Measurements from ENCODE around the gene DGKB.

DNA sequence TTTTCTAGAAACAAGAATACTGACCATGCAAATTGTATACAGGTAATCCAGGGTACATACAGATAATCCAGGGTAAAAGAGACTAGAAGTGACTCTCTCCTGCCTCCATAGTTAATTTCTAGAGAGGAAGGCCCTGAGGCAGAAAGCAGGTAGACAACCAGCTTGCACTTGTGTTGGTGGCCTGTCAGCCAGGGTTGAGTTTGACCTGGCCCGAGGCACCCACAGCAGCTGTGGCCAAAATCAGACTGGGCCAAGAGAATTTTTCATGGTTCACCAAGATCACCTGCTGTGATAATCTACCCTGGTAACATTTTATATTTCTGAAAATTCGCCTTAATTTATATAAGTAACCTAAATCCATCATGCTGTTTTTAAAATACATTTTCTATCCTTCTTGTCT, 526.6 kb downstream of the DGKB start:
- no peak for TF ChIP-seq EZH2 (IDR thresholded peaks at IDR 0.05; ENCODE audit: low read length)
- TF ChIP-seq, protein P1, sequence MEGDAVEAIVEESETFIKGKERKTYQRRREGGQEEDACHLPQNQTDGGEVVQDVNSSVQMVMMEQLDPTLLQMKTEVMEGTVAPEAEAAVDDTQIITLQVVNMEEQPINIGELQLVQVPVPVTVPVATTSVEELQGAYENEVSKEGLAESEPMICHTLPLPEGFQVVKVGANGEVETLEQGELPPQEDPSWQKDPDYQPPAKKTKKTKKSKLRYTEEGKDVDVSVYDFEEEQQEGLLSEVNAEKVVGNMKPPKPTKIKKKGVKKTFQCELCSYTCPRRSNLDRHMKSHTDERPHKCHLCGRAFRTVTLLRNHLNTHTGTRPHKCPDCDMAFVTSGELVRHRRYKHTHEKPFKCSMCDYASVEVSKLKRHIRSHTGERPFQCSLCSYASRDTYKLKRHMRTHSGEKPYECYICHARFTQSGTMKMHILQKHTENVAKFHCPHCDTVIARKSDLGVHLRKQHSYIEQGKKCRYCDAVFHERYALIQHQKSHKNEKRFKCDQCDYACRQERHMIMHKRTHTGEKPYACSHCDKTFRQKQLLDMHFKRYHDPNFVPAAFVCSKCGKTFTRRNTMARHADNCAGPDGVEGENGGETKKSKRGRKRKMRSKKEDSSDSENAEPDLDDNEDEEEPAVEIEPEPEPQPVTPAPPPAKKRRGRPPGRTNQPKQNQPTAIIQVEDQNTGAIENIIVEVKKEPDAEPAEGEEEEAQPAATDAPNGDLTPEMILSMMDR (optimal IDR thresholded peaks at IDR 0.05 in 1 of 3, IDR thresholded peaks at IDR 0.05 in 1 of 3, conservative IDR thresholded peaks at IDR 0.05 in 1 of 3; ENCODE audit: extremely low read depth in 1 of 3, insufficient read depth in 2 of 3, low read length in 3 of 3): no peak

Measured in keratinocyte (primary cell).